HG03354 (cell line): ENCODE data around the gene HIGD2A.

Source experiments
- ATAC-seq: cut with Tn5 transposase; IDR thresholded peaks from one replicate; pipeline ENCODE4 v1.9.1; 2021; ENCODE audit warnings: mild to moderate bottlenecking; ENCODE audit not compliant: unreplicated experiment, poor library complexity, severe bottlenecking

The HIGD2A gene

DNA sequence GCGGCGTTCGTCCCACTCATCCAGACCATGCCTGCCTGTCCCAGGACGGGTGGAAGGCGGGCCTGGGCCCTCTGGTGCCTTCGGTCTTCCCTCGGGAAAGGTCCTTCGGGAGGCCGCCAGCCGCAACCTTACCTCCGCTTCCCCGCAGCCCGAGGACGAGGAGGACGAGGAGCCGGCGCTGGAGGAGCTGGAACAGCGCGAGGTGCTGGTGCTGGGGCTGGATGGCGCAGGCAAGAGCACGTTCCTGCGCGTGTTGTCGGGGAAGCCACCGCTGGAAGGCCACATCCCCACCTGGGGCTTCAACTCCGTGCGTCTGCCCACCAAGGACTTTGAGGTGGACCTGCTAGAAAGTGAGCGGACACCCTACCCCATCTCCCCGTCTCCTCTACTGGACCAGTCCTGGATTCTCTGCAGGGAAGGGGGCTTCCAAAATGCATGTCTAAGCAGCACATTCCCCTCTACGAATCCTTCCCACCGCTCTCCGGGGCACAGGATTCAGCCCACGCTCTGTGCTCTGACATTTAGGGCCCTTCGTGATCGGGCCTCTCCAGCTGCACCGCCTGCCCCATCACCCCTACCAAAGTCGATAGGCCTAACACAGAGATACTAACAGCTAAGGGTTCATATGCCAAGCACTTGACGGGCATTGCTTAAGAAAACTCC lies 22.2 kb upstream of the HIGD2A start:
- ATAC-seq: no peak

DNA sequence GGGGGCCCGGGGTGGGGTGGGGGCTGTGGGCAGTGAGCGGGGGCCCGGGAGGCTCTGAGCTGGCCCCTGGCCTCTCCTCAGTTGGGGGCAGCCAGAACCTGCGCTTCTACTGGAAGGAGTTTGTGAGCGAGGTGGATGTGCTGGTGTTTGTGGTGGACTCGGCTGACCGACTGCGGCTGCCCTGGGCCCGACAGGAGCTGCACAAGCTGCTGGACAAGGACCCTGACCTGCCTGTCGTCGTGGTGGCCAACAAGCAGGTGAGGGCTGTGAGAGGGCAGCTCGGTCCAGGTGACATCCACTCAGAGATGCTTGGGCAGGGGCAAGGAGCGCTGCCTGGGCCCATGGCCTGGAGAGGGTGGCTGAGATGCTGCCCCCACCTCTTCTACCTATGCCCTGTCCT lies 19.8 kb upstream of the HIGD2A start:
- ATAC-seq: no peak

DNA sequence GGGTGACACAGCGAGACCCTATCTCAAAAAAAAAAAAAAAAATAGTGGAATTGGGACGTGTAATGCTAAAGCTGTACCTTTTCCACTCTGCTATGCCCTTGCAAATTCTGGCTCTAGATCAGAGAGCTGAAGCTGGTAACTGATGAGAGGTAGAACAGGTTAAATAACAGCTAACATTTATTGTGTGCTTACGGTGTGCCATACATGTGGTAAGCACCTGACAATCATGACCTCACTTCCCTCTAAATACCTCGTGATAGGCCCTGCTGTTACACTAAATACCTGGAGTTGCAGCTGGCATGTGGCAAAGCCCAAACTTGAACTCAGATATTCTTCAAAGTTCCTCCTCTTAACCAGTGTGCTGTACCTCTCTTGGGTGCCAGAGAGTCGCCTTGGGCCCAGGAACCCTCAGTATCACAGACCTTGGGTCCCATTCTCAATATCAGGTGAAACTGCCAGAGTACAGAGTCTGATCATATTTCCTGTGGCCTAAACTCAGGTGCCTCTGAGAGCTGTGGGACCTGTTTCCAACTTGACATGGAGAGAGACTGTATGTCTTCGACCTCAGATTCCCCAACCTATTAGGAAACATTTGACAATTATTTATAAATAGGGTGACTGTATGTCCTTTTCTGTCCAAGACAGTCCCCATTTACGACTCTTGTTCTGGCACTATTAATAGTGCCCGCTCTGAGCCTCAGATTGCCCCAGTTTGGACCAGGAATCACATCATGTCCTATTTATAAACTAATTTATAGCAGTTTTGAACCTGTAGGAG lies 18.4 kb upstream of the HIGD2A start:
- no peak for ATAC-seq

DNA sequence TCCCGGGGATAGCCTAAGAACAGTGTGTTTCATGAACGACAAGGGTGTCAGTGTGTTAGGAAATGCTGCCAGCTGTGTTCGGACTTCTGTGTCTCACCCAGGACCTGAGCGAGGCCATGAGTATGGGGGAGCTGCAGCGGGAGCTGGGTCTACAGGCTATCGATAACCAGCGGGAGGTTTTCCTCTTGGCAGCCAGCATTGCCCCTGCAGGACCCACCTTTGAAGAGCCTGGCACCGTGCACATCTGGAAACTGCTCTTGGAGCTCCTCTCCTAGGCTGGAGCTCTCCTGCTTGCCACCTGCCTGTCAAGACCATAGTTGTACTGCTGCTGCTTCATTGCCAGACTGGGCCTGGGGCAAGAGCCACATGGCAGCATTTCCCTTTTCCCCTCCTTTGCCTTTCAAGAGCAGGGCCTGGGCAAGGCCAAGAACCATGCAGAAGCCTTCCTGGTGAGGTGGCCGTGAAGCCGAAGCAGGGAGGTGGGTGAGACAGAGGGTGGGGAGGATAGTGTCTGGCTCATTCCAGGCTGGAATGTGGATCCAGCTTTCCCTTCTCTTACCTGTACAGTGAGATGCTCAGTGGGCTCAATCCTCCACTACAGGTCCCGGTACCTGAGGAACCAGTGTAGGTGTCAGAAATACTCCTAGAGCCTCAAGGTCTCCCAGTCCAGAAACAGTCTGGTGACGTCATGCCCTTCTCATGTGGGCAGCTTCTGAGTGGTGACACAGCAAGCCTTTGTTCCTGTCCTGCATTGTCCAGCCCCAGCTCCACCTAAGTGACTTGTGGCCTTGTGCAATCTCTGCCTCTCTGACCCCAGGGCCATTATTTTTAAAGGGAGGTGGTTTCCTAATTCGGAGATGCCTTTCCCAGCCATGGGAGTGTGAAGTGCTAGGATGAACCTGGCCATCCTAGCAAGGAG lies 16.7 kb upstream of the HIGD2A start:
- no peak for ATAC-seq

DNA sequence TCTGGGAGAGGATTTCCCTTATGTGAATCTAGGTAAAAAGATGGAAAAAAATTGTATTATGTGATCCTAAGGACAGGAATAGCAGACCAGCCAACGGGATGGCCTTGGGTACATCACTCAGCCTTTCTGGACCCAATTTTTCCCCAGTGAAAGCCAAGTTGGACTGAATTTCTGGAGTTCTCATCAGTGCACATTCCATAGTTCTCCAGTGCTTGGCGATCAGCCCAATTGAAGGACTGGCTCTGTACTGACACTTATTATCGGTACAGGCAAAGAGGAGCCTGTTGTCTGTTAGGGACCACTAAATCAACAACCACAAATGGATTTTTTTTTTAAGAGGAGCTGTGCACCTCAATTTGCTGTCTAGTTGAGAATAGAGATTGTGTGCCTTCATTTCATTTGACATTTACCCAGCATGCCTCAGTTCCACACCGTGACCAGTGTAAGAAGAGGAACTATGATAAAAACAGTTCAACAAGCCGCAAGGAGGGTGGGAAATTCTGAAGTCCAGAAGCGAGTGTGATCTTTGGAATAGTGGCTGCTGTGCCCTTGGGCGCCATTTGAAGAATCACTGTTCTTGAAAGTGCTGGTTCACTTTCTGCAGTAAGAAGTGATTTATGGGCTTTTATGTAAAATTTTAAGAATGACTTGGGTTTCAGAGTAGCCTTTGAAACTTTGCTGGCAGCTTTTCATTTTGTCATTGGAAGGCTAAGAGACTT lies 15.3 kb upstream of the HIGD2A start:
- no peak for ATAC-seq

DNA sequence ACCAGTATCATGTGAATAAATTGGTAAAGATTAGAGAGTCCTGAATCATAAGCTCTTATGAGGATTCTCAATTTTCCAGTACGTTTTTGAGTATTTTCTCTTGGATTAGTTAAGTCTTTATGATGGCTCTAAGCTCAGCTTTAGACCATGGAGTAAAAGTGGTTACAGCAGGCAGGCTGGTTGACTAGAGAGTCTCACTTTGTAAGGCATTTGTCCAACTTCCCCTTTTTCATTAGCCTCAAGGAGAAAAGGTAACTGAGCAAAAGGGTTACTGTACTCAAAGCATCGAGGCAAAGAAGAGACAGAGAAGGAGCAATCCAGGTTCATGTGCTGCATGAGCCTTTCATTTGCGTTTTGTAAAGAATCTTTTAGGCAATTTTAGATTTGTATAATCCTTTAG lies 8.7 kb upstream of the HIGD2A start:
- ATAC-seq: no peak

DNA sequence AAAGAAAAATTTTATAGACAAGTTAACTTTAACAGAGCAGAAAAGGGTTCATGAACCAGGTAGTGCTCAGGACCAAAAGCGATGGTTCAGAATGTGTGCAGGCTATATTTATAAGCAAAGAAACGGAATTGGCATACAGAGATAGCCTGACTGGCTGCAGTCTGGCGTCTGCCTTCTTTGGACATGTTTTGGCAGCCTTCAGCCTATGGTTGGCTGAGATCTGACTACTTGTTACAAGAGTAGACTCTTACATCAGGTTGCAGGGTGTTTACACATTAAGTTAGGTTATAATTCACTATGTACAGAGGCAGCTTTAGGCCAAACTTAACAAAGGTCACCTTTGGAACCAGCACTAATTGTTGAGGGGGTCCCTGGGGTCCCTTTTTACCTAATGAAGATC lies 7.1 kb upstream of the HIGD2A start:
- ATAC-seq: no peak

DNA sequence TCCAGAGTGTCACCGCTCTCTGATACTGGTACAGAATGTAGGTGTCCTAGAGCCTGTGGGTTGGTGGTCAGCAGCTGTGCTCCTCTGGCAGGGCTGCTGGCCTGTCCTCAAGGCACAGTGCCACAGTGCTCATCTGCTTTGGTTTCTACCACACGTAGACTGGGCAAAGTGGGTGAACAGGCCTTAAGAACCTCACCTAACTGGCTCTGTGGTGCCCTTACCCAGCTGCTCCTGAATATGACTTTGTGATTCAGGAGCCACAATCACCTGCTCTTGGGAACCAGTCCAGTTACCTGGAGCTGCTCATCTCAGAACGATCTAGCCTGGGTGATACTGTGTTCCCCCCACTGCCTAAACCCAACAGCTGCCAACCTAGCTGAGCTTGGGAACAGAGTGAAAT lies 6.6 kb upstream of the HIGD2A start:
- no peak for ATAC-seq

DNA sequence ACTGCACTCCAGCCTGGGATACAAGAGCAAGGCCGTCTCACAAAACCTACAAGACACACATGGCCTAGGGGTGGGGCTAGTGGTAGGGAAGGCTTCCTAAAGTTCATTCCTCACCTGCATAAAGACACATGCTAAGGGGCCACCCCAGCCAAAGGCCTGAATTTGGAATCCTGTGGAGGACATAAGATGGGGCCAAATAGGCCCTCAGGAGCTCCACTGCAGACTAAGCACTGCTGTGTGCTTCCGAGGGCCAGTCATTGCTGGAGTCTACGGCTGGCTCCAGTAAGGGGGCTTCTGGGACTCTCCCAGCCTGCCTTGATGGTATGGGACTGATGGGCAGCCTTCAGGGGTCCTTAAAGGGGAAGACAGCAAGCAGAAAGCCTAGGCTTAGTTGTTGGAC lies 5.8 kb upstream of the HIGD2A start:
- ATAC-seq: no peak

DNA sequence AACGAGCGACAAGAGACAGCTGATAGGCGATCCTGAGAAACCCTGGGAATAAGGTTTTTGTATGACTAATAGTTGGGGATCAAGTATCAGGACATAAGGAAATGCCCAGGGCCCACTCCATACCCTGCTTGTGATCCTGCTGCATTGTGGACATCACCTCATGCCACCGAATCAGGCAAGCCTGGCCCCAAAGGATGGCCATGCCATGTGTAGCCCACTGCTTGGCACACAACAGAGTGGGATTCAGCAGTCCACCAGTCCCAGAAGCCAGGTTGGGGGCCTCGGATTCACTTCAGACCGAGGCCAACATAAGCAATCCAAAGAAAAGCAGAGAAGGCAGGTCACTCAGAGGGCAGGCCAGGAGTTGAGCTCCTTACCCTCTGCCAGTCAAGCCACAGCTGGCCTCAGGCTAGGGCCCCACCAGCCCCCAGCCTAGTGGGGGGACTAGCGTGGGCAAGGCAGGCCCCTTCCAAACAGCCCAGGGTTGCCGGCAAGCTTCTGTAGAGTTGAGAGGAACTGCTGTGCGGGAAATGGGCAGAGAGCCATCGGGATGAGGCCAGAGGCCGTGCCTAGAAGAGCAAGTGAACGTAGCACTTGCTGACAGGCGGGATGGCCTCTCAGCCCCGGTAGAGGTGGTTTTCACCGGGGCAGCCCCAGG lies 5.2 kb upstream of the HIGD2A start:
- no peak for ATAC-seq

DNA sequence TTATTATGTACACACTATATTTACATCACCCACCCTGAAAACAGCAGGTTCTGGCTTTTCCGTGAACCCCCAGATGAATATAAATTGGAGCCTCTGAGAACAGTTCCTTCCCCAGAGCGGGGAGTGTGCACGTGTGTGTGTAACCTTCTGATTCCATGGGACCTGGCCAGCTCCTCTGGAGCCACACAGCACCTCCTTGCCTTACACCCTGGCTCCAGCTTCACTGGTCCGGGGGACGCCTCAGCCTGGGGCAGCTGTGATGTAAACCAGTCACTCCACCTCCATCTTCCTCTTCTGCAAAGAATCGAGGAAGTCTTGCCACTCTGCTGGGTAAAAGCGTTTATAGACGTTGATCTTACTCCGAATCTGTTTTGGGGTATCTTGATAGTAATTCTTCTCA lies 4.6 kb upstream of the HIGD2A start:
- no peak for ATAC-seq

DNA sequence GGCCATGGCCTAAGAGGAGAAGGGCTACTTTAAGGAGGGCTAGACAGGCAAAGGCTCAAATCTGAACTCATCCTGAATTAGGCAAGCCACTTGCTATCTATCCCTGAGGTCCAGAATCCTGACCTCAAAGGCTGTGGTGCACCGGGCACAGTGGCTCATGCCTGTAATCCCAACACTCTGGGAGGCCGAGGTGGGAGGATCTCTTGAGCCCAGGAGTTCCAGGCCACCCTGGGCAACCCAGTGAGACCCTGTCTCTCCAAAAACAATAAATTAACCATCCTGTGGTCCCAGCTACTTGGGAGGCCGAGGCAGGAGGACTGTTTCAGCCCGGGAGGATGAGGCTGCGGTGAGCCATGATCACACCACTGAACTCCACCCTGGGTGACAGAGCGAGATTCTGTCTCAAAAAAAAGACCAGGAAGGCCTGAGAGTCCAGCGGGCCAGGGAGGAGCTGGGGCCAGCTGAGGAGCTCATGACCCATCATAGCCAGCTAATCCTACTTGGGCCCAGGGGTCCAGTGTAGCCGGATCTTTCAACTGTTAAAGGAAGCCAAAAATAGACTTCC lies 4.1 kb upstream of the HIGD2A start:
- ATAC-seq: no peak

DNA sequence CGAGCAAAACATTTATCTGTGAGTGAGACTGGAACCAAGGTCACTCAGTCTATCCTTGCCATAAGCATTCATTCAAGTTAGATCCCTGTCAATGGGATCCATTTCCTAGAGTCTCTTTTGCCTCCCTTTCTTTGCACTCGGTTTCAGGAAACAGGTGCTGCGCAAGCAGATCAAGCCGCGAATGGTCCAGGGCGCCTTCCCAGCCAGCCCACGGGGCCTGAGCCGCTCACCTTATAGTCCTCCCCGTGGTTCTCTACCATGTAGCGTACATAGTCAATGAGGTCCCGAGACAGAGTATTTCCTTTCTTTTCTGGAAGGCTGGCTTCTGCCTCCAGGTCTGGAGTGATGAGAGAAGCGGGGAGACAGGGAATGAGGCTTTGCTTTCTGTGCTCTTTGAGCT lies 3.6 kb upstream of the HIGD2A start:
- ATAC-seq: no peak

DNA sequence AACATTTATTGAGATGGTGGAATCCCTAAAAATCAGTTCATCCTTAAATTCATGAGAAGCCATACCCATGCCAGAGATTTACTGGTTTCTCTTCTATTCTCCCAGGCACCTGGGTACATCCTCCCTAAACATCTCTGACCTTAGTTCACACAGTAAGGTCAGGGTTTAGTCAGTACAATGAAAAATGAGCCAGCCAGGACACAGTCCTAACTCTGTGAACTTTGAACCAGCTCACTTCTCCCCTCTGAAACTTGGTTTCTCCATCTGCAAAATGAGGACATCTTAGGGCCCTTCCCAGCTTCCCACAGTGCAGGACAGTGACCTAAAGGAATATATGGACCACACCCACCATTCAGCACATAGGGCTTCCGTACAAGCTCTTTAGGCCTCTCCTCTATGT lies 2.1 kb upstream of the HIGD2A start:
- ATAC-seq: no peak

DNA sequence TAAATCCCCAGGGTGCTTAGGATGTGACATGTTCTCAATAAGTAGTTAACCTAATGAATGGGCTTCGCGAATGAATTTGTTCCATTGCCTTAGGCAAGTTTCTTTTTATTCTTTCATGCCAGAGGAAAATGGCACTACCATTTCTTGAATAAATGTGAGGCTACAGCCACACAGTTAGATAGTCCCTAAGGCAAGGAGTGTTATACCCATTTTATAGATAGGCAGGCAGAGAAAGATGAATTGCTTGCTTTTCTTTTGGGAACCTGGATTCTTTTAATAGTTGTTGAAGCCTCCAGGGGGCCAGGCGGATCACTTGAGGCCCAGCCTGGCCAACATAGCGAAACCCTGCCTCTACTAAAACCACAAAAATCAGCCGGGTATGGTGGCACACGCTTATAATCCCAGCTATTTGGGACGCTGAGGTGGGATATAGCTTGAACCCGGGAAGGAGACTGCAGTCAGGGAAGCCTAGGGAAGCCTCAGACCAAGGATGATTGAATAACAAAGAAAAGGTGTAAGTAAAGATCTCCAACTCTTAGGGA lies 1.1 kb upstream of the HIGD2A start:
- ATAC-seq: no peak

DNA sequence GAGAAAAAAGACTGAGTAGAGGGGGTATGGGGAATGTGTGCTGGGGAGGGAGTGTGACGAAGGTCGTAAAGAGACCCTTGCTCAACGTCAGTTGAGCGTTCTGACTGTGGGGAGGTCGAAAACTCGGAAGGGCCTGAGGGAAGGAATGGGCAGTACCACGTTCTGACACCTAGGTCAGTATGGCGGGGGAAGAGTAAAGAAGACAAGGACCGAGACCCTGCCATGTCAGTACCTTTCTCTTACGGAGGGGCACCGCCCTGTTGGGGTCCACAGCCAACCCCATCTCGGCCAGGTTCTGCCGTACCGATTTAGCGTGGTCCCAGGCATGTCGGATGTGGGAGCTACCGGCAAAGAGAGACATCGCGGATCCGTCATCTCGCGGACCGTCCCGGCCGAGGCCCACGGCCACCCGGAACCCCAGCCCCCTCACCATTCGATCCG lies 528 bp upstream of the HIGD2A start:
- ATAC-seq: no peak

DNA sequence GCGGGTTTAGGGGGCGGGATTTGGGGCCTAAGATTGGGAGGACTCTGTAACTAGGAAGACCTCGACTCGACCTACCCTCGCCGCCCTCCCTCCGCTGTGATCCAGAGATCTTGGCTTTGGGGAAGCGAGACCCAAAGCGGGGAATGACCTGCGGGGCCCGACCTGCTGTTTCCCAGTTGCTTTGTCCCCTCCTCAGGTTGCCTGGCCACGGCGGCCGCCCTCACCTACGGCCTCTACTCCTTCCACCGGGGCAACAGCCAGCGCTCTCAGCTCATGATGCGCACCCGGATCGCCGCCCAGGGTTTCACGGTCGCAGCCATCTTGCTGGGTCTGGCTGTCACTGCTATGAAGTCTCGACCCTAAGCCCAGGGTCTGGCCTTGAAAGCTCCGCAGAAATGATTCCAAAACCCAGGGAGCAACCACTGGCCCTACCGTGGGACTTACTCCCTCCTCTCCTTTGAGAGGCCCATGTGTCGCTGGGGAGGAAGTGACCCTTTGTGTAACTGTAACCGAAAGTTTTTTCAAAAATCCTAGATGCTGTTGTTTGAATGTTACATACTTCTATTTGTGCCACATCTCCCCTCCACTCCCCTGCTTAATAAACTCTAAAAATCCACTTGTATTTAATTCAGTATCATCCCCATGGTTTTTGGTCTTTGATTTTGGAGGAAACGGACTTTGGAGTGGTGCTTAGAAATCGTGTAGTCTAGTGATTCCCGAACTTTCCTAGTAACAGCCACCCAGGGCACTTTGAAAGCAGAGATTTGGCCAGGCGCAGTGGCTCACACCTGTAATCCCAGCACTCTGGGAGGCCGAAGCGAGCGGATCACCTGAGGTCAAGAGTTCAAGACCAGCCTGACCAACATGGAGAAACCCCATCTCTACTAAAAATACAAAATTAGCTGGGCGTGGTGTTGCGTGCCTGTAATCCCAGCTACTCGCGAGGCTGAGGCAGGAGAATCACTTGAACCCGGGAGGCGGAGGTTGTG lies 878 bp downstream of the HIGD2A start:
- peak; percentile 40 for ATAC-seq

DNA sequence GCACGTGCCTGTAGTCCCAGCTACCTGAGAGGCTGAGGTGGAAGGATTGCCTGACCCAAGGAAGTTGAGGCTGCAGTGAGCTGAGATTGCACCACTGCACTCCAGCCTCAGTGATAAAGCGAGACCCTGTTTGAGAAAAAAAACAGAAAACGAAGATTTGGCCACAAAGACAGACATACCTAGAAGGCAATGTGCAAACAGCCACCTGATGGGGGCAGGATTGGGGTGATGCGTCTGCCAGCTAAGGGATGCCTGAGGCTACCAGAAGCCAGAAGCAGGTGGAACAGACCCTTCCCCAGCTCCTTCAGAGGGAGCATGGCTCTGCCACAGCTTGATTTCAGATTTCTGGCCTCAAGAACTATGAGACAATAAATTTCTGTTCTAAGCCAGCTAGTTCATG lies 2.9 kb downstream of the HIGD2A start:
- ATAC-seq: no peak
